Stimulated activated CD8-positive, alpha-beta memory T cell treated with anti-CD3 and anti-CD28 coated beads, Interleukin-7, amount 100 ng/mL, for 1 hour (primary cell): Measurements from ENCODE around the gene EOGT.

Experiments
- DNase-seq, 2 donors: peaks; one replicate each; pipeline ENCODE4 v3.0.0-alpha.2; 2020; ENCODE audit warnings: low read depth in 2 of 2

EOGT gene

GRCh38 chr3:68963376-68963775 lies 50.1 kb downstream of the EOGT start:
- no peak for DNase-seq

- no peak for DNase-seq
Measured at GRCh38 chr3:68958932-68959331, 54.6 kb downstream of the EOGT start.

GRCh38 chr3:68957895-68958294 lies 55.6 kb downstream of the EOGT start:
- DNase-seq, result no peak

- DNase-seq, result no peak
Measured at GRCh38 chr3:68953816-68954444, 59.6 kb downstream of the EOGT start.

GRCh38 chr3:68945225-68945624 lies 68.3 kb downstream of the EOGT start:
- no peak for DNase-seq

- no peak for DNase-seq
Measured at GRCh38 chr3:68943753-68944500, 69.6 kb downstream of the EOGT start.

GRCh38 chr3:68941055-68941454 lies 72.4 kb downstream of the EOGT start:
- no peak for DNase-seq

GRCh38 chr3:68936856-68937255 lies 76.6 kb downstream of the EOGT start:
- DNase-seq, result no peak

GRCh38 chr3:68935778-68936177 lies 77.7 kb downstream of the EOGT start:
- no peak for DNase-seq

GRCh38 chr3:68931406-68932149 lies 81.9 kb downstream of the EOGT start:
- DNase-seq, result no peak
